GM21619 (cell line): Measurements from ENCODE around the gene TNNT3.
"Not testable (repeated sequence)": the region's sequence is repeated elsewhere in the genome, so short reads cannot be mapped to it uniquely, and the experiment has no call there.

Experiments
- ATAC-seq: cut with Tn5 transposase; IDR thresholded peaks from one replicate; pipeline ENCODE4 v1.9.1; 2021; ENCODE audit not compliant: unreplicated experiment

TNNT3 gene

GRCh38 chr11:1880746-1881441 lies 38.6 kb upstream of the TNNT3 start:
- no peak for ATAC-seq

- ATAC-seq = no peak
Observed at GRCh38 chr11:1881442-1882264, 37.9 kb upstream of the TNNT3 start.

- ATAC-seq = no peak
Observed at GRCh38 chr11:1882265-1883238, 37.0 kb upstream of the TNNT3 start.

GRCh38 chr11:1883346-1884302 lies 35.9 kb upstream of the TNNT3 start:
- ATAC-seq = no peak

GRCh38 chr11:1884303-1884700 lies 35.2 kb upstream of the TNNT3 start:
- ATAC-seq = no peak

- not testable (repeated sequence) for ATAC-seq
Observed at GRCh38 chr11:1886551-1886950, 33.0 kb upstream of the TNNT3 start.

- no peak for ATAC-seq
Observed at GRCh38 chr11:1887451-1888346, 31.8 kb upstream of the TNNT3 start.

GRCh38 chr11:1888347-1888753 lies 31.2 kb upstream of the TNNT3 start:
- ATAC-seq = no peak

GRCh38 chr11:1888811-1889210 lies 30.7 kb upstream of the TNNT3 start:
- ATAC-seq = no peak

GRCh38 chr11:1889224-1889930 lies 30.1 kb upstream of the TNNT3 start:
- no peak for ATAC-seq

- ATAC-seq = no peak
Observed at GRCh38 chr11:1889941-1890855, 29.3 kb upstream of the TNNT3 start.

GRCh38 chr11:1890856-1891830 lies 28.4 kb upstream of the TNNT3 start:
- ATAC-seq = no peak

GRCh38 chr11:1891831-1892115 lies 27.7 kb upstream of the TNNT3 start, which contains the start of gene PRR33:
Gene PRR33, minus strand, starts transcription at chr11:1891895. Its CDS starts 1,311 bp downstream, at chr11:1890584.
- no peak for ATAC-seq

GRCh38 chr11:1892116-1892515 lies 27.4 kb upstream of the TNNT3 start:
- no peak for ATAC-seq

- ATAC-seq = no peak
Observed at GRCh38 chr11:1892558-1892957, 26.9 kb upstream of the TNNT3 start.

GRCh38 chr11:1893581-1894359 lies 25.7 kb upstream of the TNNT3 start:
- ATAC-seq = no peak
